Stimulated activated CD4-positive, alpha-beta T cell treated with anti-CD3 and anti-CD28 coated beads, Interleukin-2, amount 100 ng/mL, for 4 hours (primary cell): ENCODE measurements around the gene IDH3G.
"Not testable (repeated sequence)": the region's sequence is repeated elsewhere in the genome, so short reads cannot be mapped to it uniquely, and the experiment has no call there.

Experiments used
- DNase-seq: peaks from one replicate; pipeline ENCODE4 v3.0.0-alpha.2; 2020; ENCODE audit warnings: low read depth

The IDH3G gene

GRCh38 chrX:153794018-153794896, at the start of gene IDH3G, which contains the start of gene SSR4:
Gene IDH3G (minus strand): TSS chrX:153794375. CDS start chrX:153794326, 49 bp downstream.
Gene SSR4 (plus strand): TSS chrX:153794668. CDS start chrX:153794688, 20 bp downstream.
- peak; percentile 88 for DNase-seq

- DNase-seq: no peak
These were observed 42.7 kb upstream of the IDH3G start for GRCh38 chrX:153836921-153837320.

GRCh38 chrX:153832728-153833127, 38.6 kb upstream of the IDH3G start:
- no peak for DNase-seq

- DNase-seq: no peak
These were observed 37.4 kb upstream of the IDH3G start for GRCh38 chrX:153831429-153832150.

GRCh38 chrX:153830640-153831428, 36.7 kb upstream of the IDH3G start:
- DNase-seq: no peak

GRCh38 chrX:153829799-153830639, 35.8 kb upstream of the IDH3G start, which contains the start of gene PDZD4:
Gene PDZD4 (minus strand): TSS chrX:153830544. CDS start chrX:153830298, 246 bp downstream.
- no peak for DNase-seq

- DNase-seq: no peak
These were observed 35.3 kb upstream of the IDH3G start for GRCh38 chrX:153829549-153829798.

- no peak for DNase-seq
These were observed 34.8 kb upstream of the IDH3G start for GRCh38 chrX:153828723-153829548.

GRCh38 chrX:153828308-153828707, 34.1 kb upstream of the IDH3G start:
- DNase-seq: no peak

- DNase-seq: no peak
These were observed 33.7 kb upstream of the IDH3G start for GRCh38 chrX:153827903-153828302.

- DNase-seq: no peak
These were observed 32.8 kb upstream of the IDH3G start for GRCh38 chrX:153827016-153827415.

GRCh38 chrX:153825042-153825441, 30.9 kb upstream of the IDH3G start:
- DNase-seq: no peak

GRCh38 chrX:153824348-153824747, 30.2 kb upstream of the IDH3G start:
- no peak for DNase-seq

- DNase-seq: no peak
These were observed 26.9 kb upstream of the IDH3G start for GRCh38 chrX:153821066-153821465.

- DNase-seq: no peak
These were observed 26.4 kb upstream of the IDH3G start for GRCh38 chrX:153820601-153821000.

GRCh38 chrX:153819384-153820040, 25.3 kb upstream of the IDH3G start:
- no peak for DNase-seq

GRCh38 chrX:153818571-153819383, 24.6 kb upstream of the IDH3G start:
- DNase-seq: no peak

GRCh38 chrX:153818064-153818463, 23.9 kb upstream of the IDH3G start:
- not testable (repeated sequence) for DNase-seq
